Measurements from ENCODE around the gene TPK1.
A peak's percentile ranks its signal among the peaks of the same experiment; 100 is the strongest.
"Not testable (repeated sequence)": the region's sequence is repeated elsewhere in the genome, so short reads cannot be mapped to it uniquely, and the experiment has no call there.

The TPK1 gene

GRCh38 chr7:144777889-144778288 is 58.0 kb downstream of the TPK1 start:
- not testable (repeated sequence) for DNase-seq (ENCODE audit: low spot score); FAIRE-seq

DNA sequence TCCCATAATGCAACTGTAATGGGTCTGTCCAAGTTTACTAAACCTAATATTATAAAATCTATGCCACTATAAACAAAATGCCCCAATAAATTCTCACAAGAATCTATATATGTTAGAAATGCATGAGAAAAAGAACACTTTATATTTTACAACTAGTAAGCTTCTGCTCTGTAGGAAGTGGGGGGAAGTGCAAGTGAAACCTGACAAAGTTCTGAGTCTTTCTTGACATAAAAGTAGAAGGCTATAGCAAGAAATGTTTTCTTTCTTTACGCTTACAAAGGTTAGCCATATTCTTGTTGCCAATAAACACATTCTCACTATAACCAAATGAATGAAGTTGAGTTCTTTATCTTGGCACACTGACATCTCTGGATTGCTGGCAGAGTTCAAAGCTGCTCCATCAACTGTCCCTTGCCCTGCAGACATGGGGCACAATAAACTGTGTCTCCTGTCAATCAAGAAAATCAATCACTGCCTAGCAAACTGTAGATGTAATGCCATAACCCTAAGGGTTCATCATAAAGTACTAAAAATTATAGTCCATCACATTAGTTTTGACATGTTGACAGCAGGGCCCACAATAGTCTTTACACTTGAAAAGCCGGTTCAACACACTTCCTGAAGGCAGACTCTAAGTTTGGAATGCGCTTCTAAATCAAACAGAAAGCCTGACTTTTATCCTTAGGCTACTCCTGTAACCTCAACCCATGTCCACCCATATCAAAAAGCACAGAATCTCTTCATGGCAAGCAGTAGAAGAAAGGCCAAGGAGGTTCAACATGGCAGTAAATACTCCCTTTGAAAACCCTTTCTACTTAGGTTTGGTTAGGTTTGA is 58.6 kb downstream of the TPK1 start:
- DNase-seq (ENCODE audit: low spot score) (no peak), FAIRE-seq (no peak)

DNA sequence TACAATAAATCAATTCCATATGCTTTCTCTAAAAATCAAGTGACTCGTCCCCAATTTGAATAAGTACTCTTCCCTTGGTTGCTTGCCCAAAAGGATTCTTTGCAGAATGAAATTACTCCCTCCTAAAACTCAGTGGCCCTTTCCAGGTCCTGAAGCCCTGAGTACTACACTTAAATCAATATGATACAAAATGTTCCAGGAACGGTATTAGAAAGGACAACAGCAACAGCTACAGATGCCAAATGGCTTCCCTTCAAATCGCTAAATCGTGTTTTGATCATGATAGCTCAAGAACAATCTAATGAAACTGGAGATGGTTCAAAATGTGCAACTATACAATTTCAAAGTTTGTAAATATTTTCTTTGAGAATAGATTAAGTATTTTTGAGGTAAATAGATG is 59.4 kb downstream of the TPK1 start:
- FAIRE-seq (no peak), DNase-seq (ENCODE audit: low spot score) (no peak)

DNA sequence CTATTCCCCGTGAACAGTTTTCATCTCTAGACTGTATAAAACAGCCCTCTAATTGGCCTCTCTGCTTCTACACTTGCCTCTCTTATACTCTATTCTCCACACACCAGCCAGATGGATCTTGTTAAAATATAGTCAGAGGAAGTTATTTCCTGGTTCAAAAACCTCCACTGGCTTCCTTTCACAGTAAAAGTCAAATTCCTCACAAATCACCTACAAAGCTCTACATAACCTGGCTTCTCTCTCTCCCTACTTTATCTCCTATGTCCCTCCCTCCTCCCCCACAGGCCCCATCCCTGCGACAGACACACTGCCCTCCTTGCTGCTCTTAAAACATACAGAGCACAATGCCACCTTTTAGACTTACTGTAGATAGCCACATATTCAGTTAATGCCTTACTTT is 60.1 kb downstream of the TPK1 start:
- no peak for FAIRE-seq
- DNase-seq (ENCODE audit: low spot score), result no peak

GRCh38 chr7:144771927-144772326 is 63.9 kb downstream of the TPK1 start:
- FAIRE-seq, result no peak

GRCh38 chr7:144771174-144771573 is 64.7 kb downstream of the TPK1 start:
- DNase-seq (ENCODE audit: low spot score) (no peak), FAIRE-seq (no peak)

More at GRCh38 chr7:144771927-144772326, 63.9 kb downstream of the TPK1 start:
- DNase-seq (ENCODE audit: low spot score), result no peak

DNA sequence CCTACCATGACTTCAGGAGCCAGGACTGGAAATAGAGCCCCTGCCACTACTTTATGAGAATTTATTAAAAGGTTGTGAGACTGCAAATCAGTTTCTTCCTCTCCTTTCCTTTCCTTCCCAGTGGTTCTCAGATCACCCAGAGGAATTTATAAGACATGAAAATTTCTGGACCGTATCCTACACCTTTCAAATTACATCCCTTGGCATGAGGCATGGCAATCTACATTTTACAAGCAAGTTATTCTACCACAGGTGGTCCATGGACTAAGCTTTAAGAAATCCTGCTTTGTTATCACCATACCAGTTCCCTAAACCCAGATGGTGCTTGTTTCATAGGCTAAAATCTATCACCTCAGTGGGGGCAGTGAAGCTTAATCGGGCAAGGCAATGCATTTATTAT is 66.5 kb downstream of the TPK1 start:
- no peak for FAIRE-seq

DNA sequence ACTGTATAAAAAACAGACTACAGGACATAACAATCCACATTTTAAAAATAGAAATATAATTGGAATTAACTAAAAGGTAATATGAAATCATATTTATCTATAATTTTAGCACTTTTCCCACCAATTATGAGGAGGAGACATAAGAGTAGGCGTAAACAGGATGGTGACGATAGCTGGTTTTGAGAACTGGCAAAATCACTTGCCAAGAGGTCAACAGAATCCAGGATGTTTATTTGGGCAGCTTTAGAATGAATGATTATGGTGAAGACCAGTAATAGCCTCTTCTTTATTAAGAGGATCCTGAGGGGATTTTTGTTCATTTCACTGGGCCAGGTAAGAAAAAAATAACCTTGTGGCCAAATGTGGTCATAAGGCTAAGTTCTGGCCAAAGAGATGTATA is 67.2 kb downstream of the TPK1 start:
- FAIRE-seq, result no peak

More for the DNA sequence above, 66.5 kb downstream of the TPK1 start:
- DNase-seq (ENCODE audit: low spot score), result no peak

DNA sequence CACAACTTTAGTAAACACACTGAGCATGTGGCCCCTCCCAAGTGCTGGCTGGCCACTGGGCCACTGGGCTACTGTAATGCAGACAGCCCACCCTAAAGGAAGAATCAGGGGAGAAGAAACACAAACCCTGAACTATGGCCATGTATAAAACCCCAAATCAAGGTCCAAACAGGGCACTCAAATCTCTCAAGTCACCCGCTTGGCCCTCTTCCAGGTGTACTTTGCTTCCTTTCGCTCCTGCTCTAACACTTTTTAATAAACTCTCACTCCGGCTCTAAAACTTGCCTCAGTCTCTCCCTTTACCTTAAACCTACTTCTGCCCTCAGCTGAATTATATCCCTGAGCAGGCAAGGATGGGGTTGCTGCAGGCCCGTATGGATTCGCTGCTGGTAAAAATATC is 72.6 kb downstream of the TPK1 start:
- FAIRE-seq (no peak), DNase-seq (ENCODE audit: low spot score) (no peak)

More for the DNA sequence above, 67.2 kb downstream of the TPK1 start:
- DNase-seq (ENCODE audit: low spot score), result no peak

DNA sequence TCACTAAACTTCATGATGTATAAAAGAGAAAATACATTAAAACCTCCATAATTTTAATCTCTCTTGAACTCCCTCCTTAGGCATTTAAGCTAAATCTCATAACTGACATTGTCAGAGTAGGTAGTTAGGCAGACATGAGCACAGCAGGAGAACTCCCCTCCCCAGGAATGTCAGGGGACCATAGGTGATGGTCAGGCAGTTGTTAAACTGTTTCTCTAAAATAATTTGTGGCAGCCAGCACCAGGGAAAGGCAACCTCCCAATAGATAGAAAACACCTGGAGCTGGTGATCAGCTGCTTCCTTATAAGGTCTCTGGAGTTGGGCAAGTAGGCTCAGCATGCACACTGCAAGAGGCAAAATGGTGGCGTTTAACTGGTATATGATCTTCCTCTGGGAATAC is 73.0 kb downstream of the TPK1 start:
- DNase-seq (ENCODE audit: low spot score) (no peak), FAIRE-seq (no peak)

DNA sequence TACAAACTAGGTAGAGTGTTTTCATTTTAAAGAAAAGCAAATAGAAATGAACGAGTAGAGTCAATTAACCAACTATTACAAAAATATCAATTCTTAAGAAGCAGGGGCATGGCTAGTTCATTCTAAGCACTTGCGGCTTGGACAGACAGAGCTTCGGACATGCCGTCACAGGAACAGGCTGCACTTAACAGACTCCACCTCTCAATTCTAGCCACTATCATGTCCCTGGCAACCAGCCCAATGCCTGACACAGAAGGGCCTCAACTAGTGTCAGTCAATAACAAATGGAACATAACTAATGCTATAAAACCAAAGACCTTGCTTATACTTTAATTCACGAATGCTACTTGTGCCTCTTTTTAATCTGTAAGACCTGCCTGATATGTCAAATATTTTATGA is 74.4 kb downstream of the TPK1 start:
- DNase-seq (ENCODE audit: low spot score), result no peak
- no peak for FAIRE-seq

GRCh38 chr7:144759653-144760052 is 76.2 kb downstream of the TPK1 start:
- FAIRE-seq (no peak), DNase-seq (ENCODE audit: low spot score) (no peak)

- FAIRE-seq, result no peak
- no peak for DNase-seq (ENCODE audit: low spot score)
Observed at GRCh38 chr7:144747936-144748335, 87.9 kb downstream of the TPK1 start.

DNA sequence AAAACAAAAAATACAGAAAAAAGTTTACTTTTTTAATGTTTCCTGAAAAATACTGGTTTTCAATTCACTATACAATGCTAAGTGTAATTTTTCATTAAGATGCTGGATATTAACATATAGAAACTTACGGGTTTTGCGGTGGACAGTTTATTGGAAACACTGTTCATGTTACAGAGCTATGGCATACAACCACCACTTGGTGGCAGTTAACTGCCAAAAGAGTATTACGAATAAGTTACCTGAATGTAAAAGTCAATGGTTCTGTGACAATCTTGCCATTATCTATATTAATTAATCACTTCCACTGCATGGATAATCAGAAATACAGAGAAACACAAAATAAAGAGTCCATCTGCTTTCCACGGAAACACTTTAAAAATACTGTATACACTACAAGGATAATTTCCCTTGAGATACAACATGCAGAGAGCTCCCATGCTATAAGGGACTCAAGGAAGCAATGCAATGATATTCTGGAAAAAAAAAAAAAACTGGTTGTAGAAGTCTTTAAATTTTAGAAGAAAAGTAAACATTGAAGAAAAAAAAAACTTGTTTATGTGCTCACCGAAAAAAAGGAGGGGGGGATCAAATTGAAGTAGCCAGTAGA is 97.0 kb downstream of the TPK1 start:
- FAIRE-seq, result no peak
- DNase-seq (ENCODE audit: low spot score), result peak; percentile 3

GRCh38 chr7:144738146-144738545 is 97.7 kb downstream of the TPK1 start:
- no peak for DNase-seq (ENCODE audit: low spot score)
- no peak for FAIRE-seq

DNA sequence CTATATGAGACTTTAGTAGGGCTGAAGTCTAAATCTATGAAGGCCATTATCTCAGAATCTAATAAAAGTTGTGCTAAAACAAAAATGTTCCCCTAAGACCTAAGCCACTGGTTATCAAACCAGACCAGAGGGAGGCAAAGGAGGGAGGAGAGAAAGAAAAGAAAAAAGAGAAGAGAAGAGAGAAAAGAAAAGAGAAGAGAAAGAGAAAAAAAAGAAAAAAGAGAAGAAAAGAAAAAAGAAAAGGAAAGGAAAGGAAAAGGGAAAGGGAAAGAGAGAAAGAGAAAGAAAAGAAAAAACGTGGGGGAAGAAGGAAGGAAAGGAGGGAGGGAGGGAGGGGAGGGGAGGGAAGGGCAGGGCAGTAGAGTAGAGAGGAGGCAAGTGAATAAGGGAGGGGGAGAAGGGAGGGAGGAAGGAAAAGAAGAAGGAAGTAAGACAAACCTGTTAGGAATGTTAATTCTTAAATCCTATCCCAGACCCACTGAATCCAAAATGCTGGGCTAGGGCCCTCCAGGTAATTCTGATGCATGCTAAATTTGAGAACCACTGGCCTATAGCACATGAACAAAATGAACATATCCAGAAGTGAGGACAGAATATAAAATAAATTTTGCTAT is 98.9 kb downstream of the TPK1 start:
- DNase-seq (ENCODE audit: low spot score), result no peak
- FAIRE-seq, result no peak

GRCh38 chr7:144735505-144736276 is 100.2 kb downstream of the TPK1 start:
- DNase-seq (ENCODE audit: low spot score), result no peak
- no peak for FAIRE-seq

- DNase-seq (ENCODE audit: low spot score) (no peak), FAIRE-seq (no peak)
Observed at GRCh38 chr7:144731661-144732351, 104.0 kb downstream of the TPK1 start.

DNA sequence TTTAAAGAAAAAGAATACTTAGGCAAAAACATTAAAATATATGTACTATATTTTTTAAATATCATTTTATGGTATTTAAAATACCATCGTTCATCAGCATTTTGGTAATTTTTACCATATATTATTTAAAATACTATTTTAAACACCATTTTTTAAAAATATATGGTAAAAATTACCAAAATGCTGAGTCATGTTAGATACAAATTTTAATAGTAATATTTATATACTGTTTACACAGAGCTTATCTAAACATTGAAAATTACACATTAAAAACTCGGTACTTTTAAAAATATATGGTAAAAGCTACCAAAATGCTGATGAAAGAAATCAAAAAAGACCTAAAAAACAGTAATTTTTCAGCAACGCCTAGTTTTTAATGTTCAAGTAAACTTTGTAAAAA is 105.6 kb downstream of the TPK1 start:
- DNase-seq (ENCODE audit: low spot score), result no peak
- no peak for FAIRE-seq

GRCh38 chr7:144729226-144729625 is 106.6 kb downstream of the TPK1 start:
- no peak for FAIRE-seq
- DNase-seq (ENCODE audit: low spot score), result no peak

GRCh38 chr7:144728551-144728950 is 107.3 kb downstream of the TPK1 start:
- FAIRE-seq, result no peak

More at GRCh38 chr7:144728551-144728950, 107.3 kb downstream of the TPK1 start:
- DNase-seq (ENCODE audit: low spot score), result no peak
